ENCODE results near the gene EMSY. TPM values are rescaled to one million over a fixed set of nuclear protein-coding genes. Genes with fewer than 3 reads are reported as not detected.

Gene EMSY
- polyA plus RNA-seq, 1 donor (not counting 4 experiments of a cell fraction or from before 2014, with no cell fraction given), result 11.3 TPM

DNA sequence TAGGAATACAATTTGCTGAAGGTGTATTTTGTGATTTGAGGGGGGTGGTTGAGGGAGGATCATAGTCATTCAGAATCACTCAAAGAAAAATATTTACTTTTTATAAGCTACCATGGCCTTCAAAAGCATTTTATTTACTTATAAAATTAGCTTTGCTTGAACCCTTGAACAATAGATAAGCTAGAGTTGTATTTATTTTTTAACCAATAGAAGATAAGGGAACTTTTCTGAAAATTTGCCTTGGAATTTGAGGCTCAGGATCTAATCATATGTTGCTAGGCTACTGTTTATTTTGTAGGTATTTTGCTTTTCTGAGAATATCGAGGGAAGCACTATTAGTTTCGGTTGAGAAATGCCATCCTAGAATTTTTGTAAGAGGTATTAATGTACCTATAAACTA is 82.1 kb downstream of the EMSY start:
- Histone ChIP-seq H3K79me2 (ENCODE audit: control insufficient read depth, insufficient read depth, low read length) (no peaks in the 10 kb centered on the region), H3K9ac (ENCODE audit: control insufficient read depth, extremely low read depth, insufficient read depth, low read length) (no peak overlapping the region), H3K4me1 (ENCODE audit: control insufficient read depth, extremely low read depth, insufficient read depth, low read length) (peaks cover 16% of the 10 kb centered on the region), H3K27me3 (ENCODE audit: control insufficient read depth, extremely low read depth, insufficient read depth, low read length) (no peaks in the 10 kb centered on the region), H3K36me3 (ENCODE audit: control insufficient read depth in 2 of 2, extremely low read depth in 1 of 2, insufficient read depth in 2 of 2, low read length in 2 of 2) (peaks cover 0 to 3% of the 10 kb centered on the region in 2 experiments), H4K20me1 (ENCODE audit: control insufficient read depth, extremely low read depth, insufficient read depth, low read length) (no peaks in the 10 kb centered on the region), H2AFZ (ENCODE audit: control insufficient read depth, low read length) (no peak overlapping the region), H3K27ac (ENCODE audit: control insufficient read depth, insufficient read depth, low read length) (no peak overlapping the region), H3K9me1 (ENCODE audit: control insufficient read depth, extremely low read depth, insufficient read depth, low read length) (no peaks in the 10 kb centered on the region), H3K4me3 (ENCODE audit: control insufficient read depth in 2 of 3, extremely low read depth in 1 of 3, insufficient read depth in 2 of 3, low read depth in 1 of 3, low read length in 3 of 3) (no peak overlapping the region), H3K9me3 (ENCODE audit: control insufficient read depth, low read depth, low read length) (no peaks in the 10 kb centered on the region), H3K4me2 (ENCODE audit: control insufficient read depth, extremely low read depth, insufficient read depth, low read depth, low read length) (no peak overlapping the region)
- dilution Hi-C loops (cut with MboI; ENCODE audit: extremely low pct_ligation_motif_present, low sequenced_read_pairs), result no loop called here
- DNase-seq (ENCODE audit: low read depth, low spot score) (no peak), FAIRE-seq (no peak)
- TF ChIP-seq, protein P1, sequence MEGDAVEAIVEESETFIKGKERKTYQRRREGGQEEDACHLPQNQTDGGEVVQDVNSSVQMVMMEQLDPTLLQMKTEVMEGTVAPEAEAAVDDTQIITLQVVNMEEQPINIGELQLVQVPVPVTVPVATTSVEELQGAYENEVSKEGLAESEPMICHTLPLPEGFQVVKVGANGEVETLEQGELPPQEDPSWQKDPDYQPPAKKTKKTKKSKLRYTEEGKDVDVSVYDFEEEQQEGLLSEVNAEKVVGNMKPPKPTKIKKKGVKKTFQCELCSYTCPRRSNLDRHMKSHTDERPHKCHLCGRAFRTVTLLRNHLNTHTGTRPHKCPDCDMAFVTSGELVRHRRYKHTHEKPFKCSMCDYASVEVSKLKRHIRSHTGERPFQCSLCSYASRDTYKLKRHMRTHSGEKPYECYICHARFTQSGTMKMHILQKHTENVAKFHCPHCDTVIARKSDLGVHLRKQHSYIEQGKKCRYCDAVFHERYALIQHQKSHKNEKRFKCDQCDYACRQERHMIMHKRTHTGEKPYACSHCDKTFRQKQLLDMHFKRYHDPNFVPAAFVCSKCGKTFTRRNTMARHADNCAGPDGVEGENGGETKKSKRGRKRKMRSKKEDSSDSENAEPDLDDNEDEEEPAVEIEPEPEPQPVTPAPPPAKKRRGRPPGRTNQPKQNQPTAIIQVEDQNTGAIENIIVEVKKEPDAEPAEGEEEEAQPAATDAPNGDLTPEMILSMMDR (optimal IDR thresholded peaks at IDR 0.05 in 1 of 3, IDR thresholded peaks at IDR 0.05 in 1 of 3, conservative IDR thresholded peaks at IDR 0.05 in 1 of 3; ENCODE audit: extremely low read depth in 1 of 3, insufficient read depth in 2 of 3, low read length in 3 of 3), result no peak
- TF ChIP-seq EZH2 (IDR thresholded peaks at IDR 0.05; ENCODE audit: low read length), result no peak

DNA sequence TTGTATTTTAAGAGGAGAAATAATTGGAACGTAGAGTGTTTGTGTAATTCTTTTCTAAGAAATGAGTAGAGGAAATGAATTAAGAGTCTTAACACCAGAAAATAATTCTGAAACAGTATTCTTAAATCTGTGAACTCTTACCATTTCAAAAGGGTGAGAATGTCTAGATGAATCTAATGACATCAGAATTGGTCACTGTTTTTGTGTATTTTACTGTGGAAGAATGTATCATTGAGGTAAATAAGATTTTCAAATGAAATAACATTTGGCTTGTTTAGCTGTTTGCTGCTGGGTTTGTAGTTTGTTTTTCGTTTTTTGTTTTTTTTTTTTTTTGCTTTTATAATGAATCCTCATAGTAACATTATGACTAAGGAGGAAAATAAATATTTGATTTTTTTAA is 97.6 kb downstream of the EMSY start:
- no peak for DNase-seq (ENCODE audit: low read depth, low spot score)
- Histone ChIP-seq H3K4me1 (ENCODE audit: control insufficient read depth, extremely low read depth, insufficient read depth, low read length) (peaks cover 8% of the 10 kb centered on the region), H3K27me3 (ENCODE audit: control insufficient read depth, extremely low read depth, insufficient read depth, low read length) (no peaks in the 10 kb centered on the region), H3K79me2 (ENCODE audit: control insufficient read depth, insufficient read depth, low read length) (no peaks in the 10 kb centered on the region), H3K36me3 (ENCODE audit: control insufficient read depth in 2 of 2, extremely low read depth in 1 of 2, insufficient read depth in 2 of 2, low read length in 2 of 2) (peaks cover 12 to 15% of the 10 kb centered on the region in 2 experiments), H3K9ac (ENCODE audit: control insufficient read depth, extremely low read depth, insufficient read depth, low read length) (no peak overlapping the region), H3K9me1 (ENCODE audit: control insufficient read depth, extremely low read depth, insufficient read depth, low read length) (no peaks in the 10 kb centered on the region), H3K27ac (ENCODE audit: control insufficient read depth, insufficient read depth, low read length) (no peak overlapping the region), H3K4me3 (ENCODE audit: control insufficient read depth in 2 of 3, extremely low read depth in 1 of 3, insufficient read depth in 2 of 3, low read depth in 1 of 3, low read length in 3 of 3) (no peak overlapping the region), H4K20me1 (ENCODE audit: control insufficient read depth, extremely low read depth, insufficient read depth, low read length) (no peaks in the 10 kb centered on the region), H3K4me2 (ENCODE audit: control insufficient read depth, extremely low read depth, insufficient read depth, low read depth, low read length) (no peak overlapping the region), H2AFZ (ENCODE audit: control insufficient read depth, low read length) (no peak overlapping the region), H3K9me3 (ENCODE audit: control insufficient read depth, low read depth, low read length) (no peaks in the 10 kb centered on the region)
- TF ChIP-seq, protein P1 (optimal IDR thresholded peaks at IDR 0.05 in 1 of 3, IDR thresholded peaks at IDR 0.05 in 1 of 3, conservative IDR thresholded peaks at IDR 0.05 in 1 of 3; ENCODE audit: extremely low read depth in 1 of 3, insufficient read depth in 2 of 3, low read length in 3 of 3), result no peak
- TF ChIP-seq EZH2 (IDR thresholded peaks at IDR 0.05; ENCODE audit: low read length), result no peak
- no peak for FAIRE-seq
- dilution Hi-C loops (cut with MboI; ENCODE audit: extremely low pct_ligation_motif_present, low sequenced_read_pairs), result no loop called here

Measured in keratinocyte (primary cell).